IMR-90 (cell line): ENCODE results near the gene RPS25.

Source experiments
- BHLHE40 ChIP-seq: fragments of 150-350 bp; IDR thresholded peaks from 2 replicates; pipeline ENCODE4 v1.6.1; 2016; ENCODE audit warnings: mild to moderate bottlenecking, low read depth, low read length
- CEBPB ChIP-seq: IDR thresholded peaks from 2 replicates; pipeline ENCODE4 v1.6.1; 2012; ENCODE audit warnings: low read depth, low read length, improper control_type of control experiment
- MAFK ChIP-seq: IDR thresholded peaks from 2 replicates; pipeline ENCODE4 v1.6.1; 2012; ENCODE audit warnings: low read depth, low read length, improper control_type of control experiment
- MAZ ChIP-seq: IDR thresholded peaks from 2 replicates; pipeline ENCODE4 v1.6.1; 2012; ENCODE audit warnings: low read depth, mild to moderate bottlenecking, low read length, improper control_type of control experiment, moderate library complexity, borderline replicate concordance
- MXI1 ChIP-seq: IDR thresholded peaks from 2 replicates; pipeline ENCODE4 v1.6.1; 2012; ENCODE audit warnings: low read depth, mild to moderate bottlenecking, low read length, moderate library complexity, borderline replicate concordance
- NFE2L2 ChIP-seq: fragments of 150-350 bp; IDR thresholded peaks from 2 replicates; pipeline ENCODE4 v1.6.1; 2016; ENCODE audit warnings: low read depth, mild to moderate bottlenecking, low read length
- POLR2A ChIP-seq: IDR thresholded peaks from 2 replicates; pipeline ENCODE4 v1.6.1; 2012; ENCODE audit warnings: mild to moderate bottlenecking, low read depth, low read length
- RAD21 ChIP-seq: IDR thresholded peaks from 2 replicates; pipeline ENCODE4 v1.6.1; 2012; ENCODE audit warnings: low read length, improper control_type of control experiment
- RCOR1 ChIP-seq: IDR thresholded peaks from 2 replicates; pipeline ENCODE4 v1.6.1; 2012; ENCODE audit warnings: mild to moderate bottlenecking, low read length, improper control_type of control experiment; ENCODE audit not compliant: insufficient replicate concordance
- TF ChIP-seq, protein P1 (sequence below): conservative IDR thresholded peaks from 2 replicates; pipeline ENCODE4 v1.5.1; 2012; ENCODE audit warnings: mild to moderate bottlenecking, low read depth, low read length, improper control_type of control experiment
- TF ChIP-seq, protein P2 (sequence below): fragments of 150-350 bp; IDR thresholded peaks from 2 replicates; pipeline ENCODE4 v1.6.1; 2017; ENCODE audit warnings: mild to moderate bottlenecking, antibody characterized with exemption, low read length, low read depth

DNA sequence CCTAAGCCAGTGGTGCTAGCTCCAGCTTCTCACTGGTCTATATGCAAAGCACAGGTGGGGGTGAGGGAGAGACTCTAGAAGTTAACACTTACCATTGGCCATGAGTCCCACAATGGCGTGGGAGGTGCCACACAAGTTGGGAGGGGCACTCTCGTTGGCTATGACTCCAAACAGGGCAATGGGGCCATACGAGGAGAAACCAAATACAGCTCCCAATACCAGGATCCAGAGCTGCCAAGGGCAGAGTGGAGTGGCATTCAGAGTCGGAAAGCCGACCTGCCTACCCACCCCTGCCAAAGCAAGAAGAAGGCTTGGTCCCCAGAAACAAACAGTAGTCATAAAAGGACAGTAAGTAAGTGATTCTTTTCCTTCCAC, 6.9 kb upstream of the RPS25 start:
- TF ChIP-seq, protein P1, sequence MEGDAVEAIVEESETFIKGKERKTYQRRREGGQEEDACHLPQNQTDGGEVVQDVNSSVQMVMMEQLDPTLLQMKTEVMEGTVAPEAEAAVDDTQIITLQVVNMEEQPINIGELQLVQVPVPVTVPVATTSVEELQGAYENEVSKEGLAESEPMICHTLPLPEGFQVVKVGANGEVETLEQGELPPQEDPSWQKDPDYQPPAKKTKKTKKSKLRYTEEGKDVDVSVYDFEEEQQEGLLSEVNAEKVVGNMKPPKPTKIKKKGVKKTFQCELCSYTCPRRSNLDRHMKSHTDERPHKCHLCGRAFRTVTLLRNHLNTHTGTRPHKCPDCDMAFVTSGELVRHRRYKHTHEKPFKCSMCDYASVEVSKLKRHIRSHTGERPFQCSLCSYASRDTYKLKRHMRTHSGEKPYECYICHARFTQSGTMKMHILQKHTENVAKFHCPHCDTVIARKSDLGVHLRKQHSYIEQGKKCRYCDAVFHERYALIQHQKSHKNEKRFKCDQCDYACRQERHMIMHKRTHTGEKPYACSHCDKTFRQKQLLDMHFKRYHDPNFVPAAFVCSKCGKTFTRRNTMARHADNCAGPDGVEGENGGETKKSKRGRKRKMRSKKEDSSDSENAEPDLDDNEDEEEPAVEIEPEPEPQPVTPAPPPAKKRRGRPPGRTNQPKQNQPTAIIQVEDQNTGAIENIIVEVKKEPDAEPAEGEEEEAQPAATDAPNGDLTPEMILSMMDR: no peak
- TF ChIP-seq POLR2A (no peak), MXI1 (no peak), MAZ (no peak), NFE2L2 (no peak), CEBPB (no peak), RAD21 (no peak), BHLHE40 (no peak), RCOR1 (no peak), MAFK (no peak)
- TF ChIP-seq, protein P2, sequence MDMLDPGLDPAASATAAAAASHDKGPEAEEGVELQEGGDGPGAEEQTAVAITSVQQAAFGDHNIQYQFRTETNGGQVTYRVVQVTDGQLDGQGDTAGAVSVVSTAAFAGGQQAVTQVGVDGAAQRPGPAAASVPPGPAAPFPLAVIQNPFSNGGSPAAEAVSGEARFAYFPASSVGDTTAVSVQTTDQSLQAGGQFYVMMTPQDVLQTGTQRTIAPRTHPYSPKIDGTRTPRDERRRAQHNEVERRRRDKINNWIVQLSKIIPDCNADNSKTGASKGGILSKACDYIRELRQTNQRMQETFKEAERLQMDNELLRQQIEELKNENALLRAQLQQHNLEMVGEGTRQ: no peak
